Pulmonary artery endothelial cell (primary cell): ENCODE measurements around the gene ERICH2. TPM values are rescaled to one million over a fixed set of nuclear protein-coding genes. Genes with fewer than 3 reads are reported as not detected.

Experiments
- DNase-seq: peaks from one replicate; pipeline ENCODE4 v3.0.0-alpha.2; 2011; ENCODE audit warnings: low read depth, low spot score
- total RNA-seq: library from RNA; depleted of rRNA; stranded (reverse); fragments of >200 nt; gene quantifications from 2 replicates; pipeline ENCODE4 v1.2.3, GENCODE V29; 2014

ERICH2 gene
- total RNA-seq, 1 donor from 2014 or later: not detected

- DNase-seq: no peak
Observed at GRCh38 chr2:170817093-170818035, 47.2 kb downstream of the ERICH2 start.

- DNase-seq: no peak
Observed at GRCh38 chr2:170818036-170818751, 48.0 kb downstream of the ERICH2 start.

- no peak for DNase-seq
Observed at GRCh38 chr2:170818752-170819470, 48.7 kb downstream of the ERICH2 start.

- no peak for DNase-seq
Observed at GRCh38 chr2:170819680-170820664, 49.8 kb downstream of the ERICH2 start.

GRCh38 chr2:170820757-170821530 lies 50.8 kb downstream of the ERICH2 start:
- DNase-seq: no peak

- no peak for DNase-seq
Observed at GRCh38 chr2:170821531-170822289, 51.5 kb downstream of the ERICH2 start.

- no peak for DNase-seq
Observed at GRCh38 chr2:170822290-170823087, 52.3 kb downstream of the ERICH2 start.

- no peak for DNase-seq
Observed at GRCh38 chr2:170823088-170823897, 53.1 kb downstream of the ERICH2 start.

GRCh38 chr2:170823898-170824215 lies 53.7 kb downstream of the ERICH2 start:
- no peak for DNase-seq

- no peak for DNase-seq
Observed at GRCh38 chr2:170824526-170825015, 54.4 kb downstream of the ERICH2 start.

- no peak for DNase-seq
Observed at GRCh38 chr2:170827841-170828532, 57.8 kb downstream of the ERICH2 start.

GRCh38 chr2:170828533-170828916 lies 58.3 kb downstream of the ERICH2 start:
- DNase-seq: no peak

GRCh38 chr2:170829036-170829435 lies 58.9 kb downstream of the ERICH2 start:
- DNase-seq: no peak

GRCh38 chr2:170830166-170830565 lies 60.0 kb downstream of the ERICH2 start:
- DNase-seq: no peak

GRCh38 chr2:170831115-170831514 lies 60.9 kb downstream of the ERICH2 start:
- DNase-seq: no peak

GRCh38 chr2:170836027-170836426 lies 65.8 kb downstream of the ERICH2 start:
- no peak for DNase-seq

GRCh38 chr2:170840717-170841210 lies 70.6 kb downstream of the ERICH2 start:
- DNase-seq: no peak
